GM12872 (cell line): ENCODE results near the gene APCS.

Experiments used
- TF ChIP-seq, protein P1 (sequence below): IDR thresholded peaks from 3 replicates; pipeline ENCODE4 v1.5.1; 2011; ENCODE audit warnings: low read depth, mild to moderate bottlenecking, low read length, moderate library complexity; ENCODE audit not compliant: insufficient read depth

Gene APCS

DNA sequence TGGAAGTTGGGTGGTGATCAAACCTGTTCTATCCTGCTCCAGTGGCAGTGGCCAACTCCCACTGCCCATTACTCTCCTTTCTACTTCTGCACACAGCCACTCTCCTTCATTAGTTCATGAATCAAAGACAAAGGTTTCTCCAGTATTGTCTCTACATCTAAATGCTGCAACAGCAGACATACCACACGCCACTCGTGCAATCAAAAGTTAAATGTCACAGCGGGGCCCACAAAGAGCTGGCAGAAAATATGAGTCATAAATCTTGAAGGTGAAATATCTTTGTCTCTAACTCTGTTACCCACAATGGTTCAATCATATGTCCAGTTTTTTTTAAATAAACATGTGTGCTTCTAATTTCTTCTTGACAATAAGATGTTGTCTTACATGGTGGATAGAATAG, 13.3 kb downstream of the APCS start:
- TF ChIP-seq, protein P1, sequence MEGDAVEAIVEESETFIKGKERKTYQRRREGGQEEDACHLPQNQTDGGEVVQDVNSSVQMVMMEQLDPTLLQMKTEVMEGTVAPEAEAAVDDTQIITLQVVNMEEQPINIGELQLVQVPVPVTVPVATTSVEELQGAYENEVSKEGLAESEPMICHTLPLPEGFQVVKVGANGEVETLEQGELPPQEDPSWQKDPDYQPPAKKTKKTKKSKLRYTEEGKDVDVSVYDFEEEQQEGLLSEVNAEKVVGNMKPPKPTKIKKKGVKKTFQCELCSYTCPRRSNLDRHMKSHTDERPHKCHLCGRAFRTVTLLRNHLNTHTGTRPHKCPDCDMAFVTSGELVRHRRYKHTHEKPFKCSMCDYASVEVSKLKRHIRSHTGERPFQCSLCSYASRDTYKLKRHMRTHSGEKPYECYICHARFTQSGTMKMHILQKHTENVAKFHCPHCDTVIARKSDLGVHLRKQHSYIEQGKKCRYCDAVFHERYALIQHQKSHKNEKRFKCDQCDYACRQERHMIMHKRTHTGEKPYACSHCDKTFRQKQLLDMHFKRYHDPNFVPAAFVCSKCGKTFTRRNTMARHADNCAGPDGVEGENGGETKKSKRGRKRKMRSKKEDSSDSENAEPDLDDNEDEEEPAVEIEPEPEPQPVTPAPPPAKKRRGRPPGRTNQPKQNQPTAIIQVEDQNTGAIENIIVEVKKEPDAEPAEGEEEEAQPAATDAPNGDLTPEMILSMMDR = no peak

- TF ChIP-seq, protein P1 = no peak
Observed at GRCh38 chr1:159602501-159602999, 14.9 kb downstream of the APCS start.

DNA sequence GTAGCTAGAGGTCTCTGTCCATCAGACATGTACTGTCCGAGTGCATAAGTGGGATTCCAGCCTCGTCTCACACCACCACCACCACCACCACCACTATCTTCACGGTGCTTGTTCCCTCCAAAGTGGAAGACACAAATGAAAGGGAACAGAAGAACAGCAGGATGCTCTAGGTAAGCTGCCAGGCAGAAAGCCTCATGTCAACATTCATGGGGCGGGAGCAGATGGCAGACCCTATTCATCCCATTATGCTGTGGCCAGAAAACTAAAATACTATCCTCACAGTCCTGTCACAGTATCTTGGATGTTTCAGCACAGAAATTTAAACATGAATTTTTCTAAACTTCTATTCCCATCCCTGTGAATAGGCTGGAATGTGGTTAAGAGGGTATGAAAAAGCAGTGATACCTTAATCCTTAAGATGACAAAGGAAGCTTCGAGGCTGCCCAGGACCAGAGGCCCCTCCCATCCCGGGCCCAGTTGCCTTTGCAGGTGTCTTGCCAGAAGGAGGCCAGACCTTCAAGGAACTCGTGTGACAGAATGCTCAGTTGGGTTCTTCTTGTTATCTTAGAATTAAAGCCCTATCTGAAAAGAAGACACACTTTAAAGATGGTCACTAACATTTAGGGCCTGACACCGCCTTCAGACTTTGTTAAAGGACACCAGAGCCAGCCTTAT, 24.7 kb downstream of the APCS start:
- TF ChIP-seq, protein P1 = no peak

DNA sequence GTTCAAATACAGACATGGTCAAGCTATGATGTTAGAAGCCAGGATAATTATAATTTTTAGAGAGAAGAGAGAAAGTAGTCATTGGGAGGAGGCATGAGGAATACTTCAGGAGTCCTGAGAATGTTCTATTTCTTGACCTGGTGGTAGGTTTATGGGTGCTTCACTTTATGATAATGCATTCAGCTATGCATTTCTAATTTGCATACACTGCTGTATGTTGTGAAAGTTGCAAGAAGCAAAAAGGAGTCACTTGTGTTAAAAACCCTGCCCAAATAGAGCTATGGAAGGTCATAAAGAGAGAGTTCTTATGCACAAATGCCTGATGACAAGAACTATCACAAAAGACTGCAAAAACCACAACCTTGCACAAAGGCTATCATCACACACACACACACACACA, 45.3 kb downstream of the APCS start:
- TF ChIP-seq, protein P1 = no peak
